ENCODE results near the gene TIMM13. TPM values are rescaled to one million over a fixed set of nuclear protein-coding genes. Genes with fewer than 3 reads are reported as not detected.
"Not testable (repeated sequence)": the region's sequence is repeated elsewhere in the genome, so short reads cannot be mapped to it uniquely, and the experiment has no call there.

The TIMM13 gene
- polyA plus RNA-seq, 3 donors, result 56.2 to 107 (median 92.3) TPM

DNA sequence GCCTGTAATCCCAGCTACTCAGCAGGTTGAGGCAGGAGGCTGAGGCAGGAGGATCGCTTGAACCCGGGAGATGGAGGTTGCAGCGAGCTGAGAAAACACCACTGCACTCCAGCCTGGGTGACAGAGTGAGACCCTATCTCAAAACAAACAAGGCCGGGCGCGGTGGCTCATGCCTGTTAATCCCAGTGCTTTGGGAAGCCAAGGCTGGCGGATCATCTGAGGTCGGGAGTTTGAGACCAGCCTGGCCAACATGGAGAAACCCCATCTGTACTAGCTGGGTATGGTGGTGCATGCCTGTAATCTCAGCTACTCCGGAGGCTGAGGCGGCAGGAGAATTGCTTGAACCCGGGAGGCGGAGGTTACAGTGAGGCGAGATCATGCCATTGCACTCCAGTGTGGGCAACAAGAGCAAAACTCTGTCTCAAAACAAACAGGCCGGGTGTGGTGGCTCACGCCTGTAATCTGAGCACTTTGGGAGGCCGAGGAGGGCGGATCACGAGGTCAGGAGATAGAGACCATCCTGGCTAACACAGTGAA lies 32.0 kb downstream of the TIMM13 start:
- DNase-seq (ENCODE audit: extremely low read depth in 1 of 11, low read depth in 9 of 11, low spot score in 4 of 11), result not testable (repeated sequence)

DNA sequence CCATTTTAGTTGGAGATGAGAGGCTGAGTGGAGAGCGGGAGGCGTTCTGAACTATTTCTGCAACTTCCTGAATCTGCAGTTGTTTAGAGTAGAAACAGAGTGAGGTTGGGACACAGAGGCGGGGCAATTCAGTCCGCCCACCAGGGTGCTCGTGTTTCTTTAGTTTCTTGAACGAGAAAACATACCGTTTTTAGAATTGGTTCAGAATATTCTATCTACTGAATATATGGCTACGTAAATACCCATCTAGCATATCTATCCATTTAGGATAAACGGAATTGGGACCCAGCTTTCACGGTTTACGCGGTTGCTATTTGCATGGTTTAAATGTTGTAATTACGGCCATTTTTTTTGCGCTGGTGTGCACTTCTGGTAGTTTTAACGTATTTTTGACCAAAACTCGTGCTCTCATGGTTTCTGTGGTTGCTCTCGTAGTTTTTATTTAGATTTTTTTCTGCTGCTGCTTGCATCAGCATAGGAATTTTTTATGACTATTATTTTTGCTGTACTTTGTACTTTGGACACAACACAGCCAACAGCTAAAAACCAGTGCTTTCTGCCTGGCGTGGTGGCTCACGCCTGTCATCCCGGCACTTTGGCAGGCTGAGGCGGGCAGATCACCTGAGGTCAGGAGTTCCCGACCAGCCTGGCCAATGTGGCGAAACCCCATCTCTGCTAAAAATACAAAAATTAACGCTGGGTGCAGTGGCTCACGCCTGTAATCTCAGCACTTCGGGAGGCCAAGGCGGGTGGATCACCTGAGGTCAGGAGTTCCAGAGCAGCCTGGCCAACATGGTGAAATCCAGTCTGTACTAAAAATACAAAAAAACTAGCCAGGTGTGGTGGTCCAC lies 32.7 kb downstream of the TIMM13 start:
- DNase-seq (ENCODE audit: extremely low read depth in 1 of 11, low read depth in 9 of 11, low spot score in 4 of 11), result no peak

DNA sequence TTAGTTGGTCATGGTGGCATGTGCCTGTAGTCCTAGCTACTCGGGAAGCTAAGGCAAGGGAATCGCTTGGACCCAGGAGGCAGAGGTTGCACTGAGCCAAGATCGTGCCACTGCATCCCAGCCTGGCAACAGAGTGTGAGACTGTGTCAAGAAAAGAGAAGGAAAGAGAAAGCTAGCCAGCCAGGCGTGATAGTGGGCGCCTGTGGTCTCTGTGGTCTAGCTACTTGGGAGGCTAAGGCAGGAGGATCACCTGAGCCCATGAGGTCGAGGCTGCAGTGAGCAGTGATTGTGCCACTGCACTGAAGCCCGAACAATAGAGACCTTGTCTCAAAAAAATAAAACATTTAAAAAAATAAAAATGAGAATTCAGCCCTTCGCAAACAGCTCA lies 33.3 kb downstream of the TIMM13 start:
- no peak for DNase-seq (ENCODE audit: extremely low read depth in 1 of 11, low read depth in 9 of 11, low spot score in 4 of 11)

DNA sequence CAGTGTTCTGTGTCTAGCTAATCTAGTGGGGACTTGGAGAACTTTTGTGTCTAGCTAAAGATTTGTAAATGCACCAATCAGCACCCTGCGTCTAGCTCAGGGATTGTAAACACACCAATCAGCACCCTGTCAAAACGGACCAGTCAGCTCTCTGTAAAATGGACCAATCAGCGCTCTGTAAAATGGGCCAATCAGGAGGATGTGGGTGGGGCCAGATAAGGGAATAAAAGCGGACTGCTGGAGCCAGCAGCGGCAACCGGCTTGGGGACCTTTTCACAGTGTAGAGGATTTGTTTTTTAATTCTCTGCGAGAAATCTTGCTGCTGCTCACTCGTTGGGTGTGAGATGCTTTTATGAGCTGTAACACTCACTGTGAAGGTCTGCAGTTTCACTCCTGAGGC lies 34.5 kb downstream of the TIMM13 start:
- DNase-seq (ENCODE audit: extremely low read depth in 1 of 11, low read depth in 9 of 11, low spot score in 4 of 11), result not testable (repeated sequence)

DNA sequence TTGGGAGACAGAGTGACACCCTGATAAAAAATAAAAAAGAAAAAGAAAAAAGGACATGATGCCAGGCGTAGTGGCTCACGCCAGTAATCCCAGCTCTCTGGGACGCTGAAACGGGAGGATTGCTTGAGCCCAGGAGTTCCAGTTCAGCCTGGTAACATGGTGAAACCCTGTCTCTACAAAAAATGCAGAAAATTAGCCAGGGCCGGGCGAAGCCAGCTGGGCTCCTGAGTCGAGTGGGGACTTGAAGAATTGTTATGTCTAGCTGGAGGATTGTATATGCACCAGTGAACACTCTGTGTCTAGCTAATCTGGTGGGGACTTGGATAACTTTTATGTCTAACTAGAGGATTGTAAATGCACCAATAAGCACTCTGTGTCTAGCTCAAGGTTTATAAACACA lies 35.0 kb downstream of the TIMM13 start:
- DNase-seq (ENCODE audit: extremely low read depth in 1 of 11, low read depth in 9 of 11, low spot score in 4 of 11), result no peak

DNA sequence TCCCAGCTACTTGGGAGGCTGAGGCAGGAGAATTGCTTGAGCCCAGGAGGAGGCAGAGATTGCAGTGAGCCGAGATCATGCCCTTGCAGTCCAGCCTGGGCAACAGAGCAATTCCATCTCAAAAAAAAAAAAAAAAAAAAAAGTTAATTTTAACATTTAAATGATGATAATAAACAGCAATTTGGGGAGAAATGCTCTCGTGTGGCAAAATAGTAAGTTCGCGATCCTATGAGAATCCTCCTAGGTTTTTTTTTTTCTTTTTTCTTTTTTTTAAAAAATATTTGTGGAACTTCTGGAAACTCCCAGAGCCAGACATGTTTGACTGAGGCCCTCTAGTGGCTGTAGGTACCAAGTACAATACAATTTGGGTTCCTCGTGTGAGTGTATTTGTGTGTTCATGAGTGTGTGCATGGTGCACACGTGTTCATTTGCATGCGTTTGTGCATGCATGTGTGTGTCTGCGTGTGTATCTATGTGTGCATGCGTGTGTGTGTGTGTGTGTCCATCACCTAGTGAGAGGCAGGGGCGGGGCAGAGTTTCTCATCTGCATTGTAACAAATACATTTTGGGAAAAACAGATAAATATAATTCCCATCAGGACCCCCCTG lies 36.2 kb downstream of the TIMM13 start:
- DNase-seq (ENCODE audit: extremely low read depth in 1 of 11, low read depth in 9 of 11, low spot score in 4 of 11), result peak in 6 of 11 donors; percentile 27 to 60 (median 42)

DNA sequence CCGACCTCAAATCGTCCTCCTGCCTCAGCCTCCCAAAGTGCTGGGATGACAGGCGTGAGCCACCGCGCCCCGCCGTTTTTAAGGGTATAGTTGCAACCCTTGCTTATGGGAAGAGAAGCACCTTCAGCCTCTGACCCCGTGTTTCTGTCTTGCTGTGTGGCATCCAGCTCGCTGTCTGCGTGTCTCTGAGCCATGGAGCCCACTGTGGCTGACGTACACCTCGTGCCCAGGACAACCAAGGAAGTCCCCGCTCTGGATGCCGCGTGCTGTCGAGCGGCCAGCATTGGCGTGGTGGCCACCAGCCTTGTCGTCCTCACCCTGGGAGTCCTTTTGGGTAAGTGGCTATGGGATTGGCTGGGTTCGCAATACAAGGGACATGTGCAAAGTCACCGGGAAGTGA lies 37.8 kb downstream of the TIMM13 start:
- DNase-seq (ENCODE audit: extremely low read depth in 1 of 11, low read depth in 9 of 11, low spot score in 4 of 11), result no peak

DNA sequence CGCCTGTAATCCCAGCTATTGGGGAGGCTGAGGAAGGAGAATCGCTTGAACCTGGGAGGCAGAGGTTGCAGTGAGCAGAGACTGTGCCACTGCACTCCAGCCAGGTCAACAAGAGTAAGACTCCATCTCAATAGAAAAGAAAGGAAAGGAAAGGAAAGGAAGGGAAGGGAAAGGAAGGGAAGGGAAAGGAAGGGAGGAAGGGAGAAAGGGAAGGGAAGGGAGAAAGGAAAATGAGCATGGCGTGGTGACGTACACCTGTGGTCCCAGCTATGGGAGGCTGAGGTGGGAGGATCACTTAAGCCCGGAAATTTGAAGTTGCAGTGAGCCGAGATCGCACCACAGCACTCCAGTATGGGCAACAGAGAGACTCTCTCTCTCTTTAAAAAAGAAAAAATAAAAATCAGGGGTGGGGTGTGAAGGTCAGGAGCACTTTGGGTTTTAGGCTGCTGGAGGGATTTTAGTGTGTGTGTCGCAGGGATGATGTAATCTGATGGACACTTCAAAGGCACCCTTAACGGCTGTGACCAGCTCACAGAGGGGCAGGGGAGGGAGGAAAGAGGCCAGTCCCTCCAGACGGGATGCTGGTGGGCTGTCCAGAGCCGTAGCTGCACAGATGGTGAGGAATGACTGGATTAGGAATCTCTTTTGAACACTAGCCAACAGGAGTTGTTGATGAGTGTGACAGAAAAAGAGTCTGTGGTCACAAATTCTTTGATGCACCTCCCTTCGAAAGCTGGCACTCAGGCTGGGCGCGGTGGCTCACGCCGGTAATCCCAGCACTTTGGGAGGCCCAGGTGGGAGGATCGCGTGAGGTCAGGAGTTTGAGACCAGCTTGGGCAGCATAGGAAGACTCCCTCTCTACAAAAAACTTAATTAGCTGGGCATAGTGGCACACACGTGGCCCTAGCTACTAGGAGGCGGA lies 39.8 kb downstream of the TIMM13 start:
- DNase-seq (ENCODE audit: extremely low read depth in 1 of 11, low read depth in 9 of 11, low spot score in 4 of 11), result no peak

DNA sequence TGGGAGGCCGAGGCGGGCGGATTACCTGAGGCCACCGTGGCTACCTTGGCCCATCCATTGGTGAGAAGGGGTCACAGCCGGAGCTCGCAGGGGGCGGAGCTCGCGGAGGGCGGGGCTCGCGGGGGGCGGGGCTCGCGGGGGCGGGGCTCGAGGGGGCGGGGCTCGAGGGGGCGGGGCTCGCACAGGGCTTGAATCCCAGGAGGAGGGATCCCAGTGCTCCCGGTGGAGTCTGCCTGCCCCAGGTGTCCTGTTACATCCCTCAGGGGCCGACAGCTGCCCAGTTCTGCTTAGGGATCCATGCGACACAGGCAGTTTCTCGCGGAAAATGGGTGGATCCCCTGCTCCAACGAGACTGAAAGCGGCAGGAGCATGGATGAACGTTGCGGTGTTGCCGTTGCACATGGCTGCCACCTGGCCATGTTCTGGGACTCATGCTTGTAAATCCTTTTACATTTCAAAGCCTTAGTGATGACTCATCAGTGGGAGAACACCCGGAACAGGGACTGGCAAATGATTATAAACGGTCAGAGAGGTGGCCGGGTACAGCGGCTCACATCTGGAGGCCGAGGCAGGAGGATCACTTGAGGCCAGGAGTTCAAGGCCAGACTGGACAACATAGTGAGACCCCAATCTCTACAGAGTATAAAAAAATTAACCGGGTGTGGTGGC lies 42.2 kb downstream of the TIMM13 start:
- peak in 1 of 11 donors; percentile 29 for DNase-seq (ENCODE audit: extremely low read depth in 1 of 11, low read depth in 9 of 11, low spot score in 4 of 11)

DNA sequence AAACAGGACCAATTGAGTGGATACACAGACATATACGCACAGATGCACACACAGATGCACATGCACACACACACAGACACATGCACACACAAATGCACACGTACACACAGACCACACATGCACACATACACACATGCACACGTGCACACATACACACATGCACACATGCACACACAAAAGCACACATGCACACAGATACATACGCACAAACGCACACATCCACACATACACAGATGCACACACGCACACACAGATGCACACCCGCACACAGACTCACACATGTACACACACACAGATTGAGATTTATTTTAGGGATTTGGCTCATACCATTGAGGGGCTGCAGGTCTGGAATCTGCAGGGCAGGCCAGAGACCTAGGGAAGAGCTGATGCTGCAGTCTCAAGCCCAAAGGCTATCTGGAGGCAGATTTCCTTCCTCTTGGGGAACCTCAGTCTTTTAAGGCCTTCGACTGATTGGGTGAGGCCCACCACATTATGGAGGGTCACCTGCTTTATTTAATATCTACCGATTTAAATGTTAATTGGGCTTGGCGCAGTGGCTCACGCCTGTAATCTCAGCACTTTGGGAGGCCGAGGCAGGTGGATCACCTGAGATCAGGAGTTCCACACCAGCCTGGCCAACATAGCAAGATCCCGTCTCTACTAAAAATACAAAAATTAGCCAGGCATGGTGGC lies 44.7 kb downstream of the TIMM13 start:
- DNase-seq (ENCODE audit: extremely low read depth in 1 of 11, low read depth in 9 of 11, low spot score in 4 of 11), result no peak

DNA sequence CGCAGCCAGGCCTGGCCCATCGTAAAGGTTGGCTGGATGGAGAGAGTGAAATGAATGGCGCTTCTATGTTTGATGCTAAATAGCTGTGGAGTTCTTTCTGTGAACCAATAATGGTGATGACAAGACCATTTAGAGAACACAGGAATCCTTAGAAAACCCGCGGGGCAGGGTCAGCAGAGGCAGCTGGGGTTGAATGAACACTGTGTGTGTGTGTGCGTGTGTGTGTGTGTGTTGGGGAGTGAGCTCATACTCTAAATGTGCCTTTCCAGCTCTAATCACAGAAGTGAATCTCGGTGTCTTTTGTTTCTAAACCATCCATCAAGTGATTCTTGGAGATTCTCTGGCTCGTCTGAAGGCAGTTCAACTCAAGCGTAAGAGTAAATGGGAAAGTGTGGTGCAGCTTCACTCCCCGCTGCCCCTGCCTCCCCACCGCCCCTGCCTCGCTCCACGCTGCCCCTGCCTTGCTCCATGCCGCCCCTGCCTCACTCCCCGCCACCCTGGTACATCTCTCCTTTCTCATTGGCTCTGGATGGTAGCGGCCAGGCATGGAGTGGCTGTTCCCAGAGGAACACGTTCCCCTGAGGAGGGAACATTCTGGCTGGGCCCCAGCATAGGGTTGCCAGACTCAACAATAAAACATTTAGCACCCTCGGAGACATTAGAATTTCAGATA lies 46.1 kb downstream of the TIMM13 start:
- peak in 4 of 11 donors; percentile 37 to 52 (median 42) for DNase-seq (ENCODE audit: extremely low read depth in 1 of 11, low read depth in 9 of 11, low spot score in 4 of 11)

DNA sequence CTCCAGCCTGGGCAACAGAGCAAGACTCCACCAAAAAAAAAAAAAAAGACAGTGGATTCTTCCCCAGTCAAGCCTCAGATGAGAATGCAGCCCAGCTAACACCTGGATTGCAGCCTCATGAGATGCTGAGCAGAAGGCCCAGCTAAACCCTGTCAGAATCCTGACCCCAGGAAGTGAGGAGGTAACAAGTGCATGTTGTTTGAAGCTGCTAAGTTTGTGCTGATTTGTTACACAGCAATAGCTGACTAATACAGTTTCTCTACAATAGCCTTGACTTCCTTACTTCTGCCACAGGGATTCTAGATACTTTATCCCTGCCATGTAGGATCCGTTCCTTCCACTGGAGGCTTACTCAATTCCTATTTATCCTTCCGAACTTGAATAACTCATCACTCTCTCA lies 46.8 kb downstream of the TIMM13 start:
- no peak for DNase-seq (ENCODE audit: extremely low read depth in 1 of 11, low read depth in 9 of 11, low spot score in 4 of 11)

DNA sequence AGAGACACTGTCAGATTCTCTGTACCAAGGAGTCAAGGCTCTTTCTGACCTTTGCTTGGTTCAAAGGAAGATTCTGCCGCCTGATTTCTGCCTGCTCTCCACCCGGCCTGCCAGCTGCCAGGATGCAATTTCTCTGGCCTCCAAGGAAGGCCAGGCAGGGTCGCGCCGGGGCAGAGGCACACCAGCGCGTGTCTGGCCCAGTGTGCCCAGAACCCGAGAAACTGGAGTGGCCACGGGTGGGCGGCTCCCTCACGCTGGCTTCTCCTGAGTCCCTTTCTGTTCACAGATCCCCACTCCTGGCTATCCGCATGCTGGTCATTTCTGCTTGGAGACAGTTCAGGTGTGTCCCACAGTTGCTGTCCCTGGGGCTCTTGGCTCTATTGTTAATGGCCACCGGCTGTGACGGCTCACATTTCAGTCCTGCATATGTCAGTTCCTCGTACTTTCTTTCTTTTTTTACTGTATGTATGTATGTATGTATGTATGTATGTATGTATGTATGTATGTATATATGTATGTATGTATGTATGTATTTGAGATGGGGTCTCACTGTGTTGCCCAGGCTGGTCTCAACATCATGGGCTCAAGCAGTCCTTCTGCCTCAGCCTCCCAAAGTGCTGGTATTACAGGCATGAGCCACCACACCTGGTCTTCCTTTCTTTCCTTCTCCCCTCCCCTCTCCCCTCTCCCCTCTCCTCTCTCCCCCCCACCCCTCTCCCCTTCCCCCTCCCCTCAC lies 50.4 kb downstream of the TIMM13 start:
- DNase-seq (ENCODE audit: extremely low read depth in 1 of 11, low read depth in 9 of 11, low spot score in 4 of 11), result no peak
